Neural progenitor cell (in vitro differentiated cells): ENCODE data around the gene ZNF777.

Experiments
- CTCF ChIP-seq: fragments of 200-600 bp; sonication (generic); IDR thresholded peaks from 2 replicates; pipeline ENCODE4 v1.5.1; 2017; ENCODE audit warnings: antibody characterized with exemption, mild to moderate bottlenecking
- EZH2 ChIP-seq: fragments of 200-600 bp; sonication (generic); IDR thresholded peaks from 2 replicates; pipeline ENCODE4 v1.6.1; 2017; ENCODE audit warnings: antibody characterized with exemption, mild to moderate bottlenecking, moderate library complexity
- EZH2phosphoT487 ChIP-seq: fragments of 200-600 bp; sonication (generic); IDR thresholded peaks from 2 replicates; pipeline ENCODE4 v1.6.1; 2017; ENCODE audit warnings: antibody characterized with exemption

GRCh38 chr7:149505551-149505950 is 44.7 kb upstream of the ZNF777 start:
- no peak for TF ChIP-seq CTCF
- no peak for TF ChIP-seq EZH2
- no peak for TF ChIP-seq EZH2phosphoT487
